HG03064 (cell line): ENCODE results near the gene SRRM5.

ENCODE experiments used
- ATAC-seq: cut with Tn5 transposase; IDR thresholded peaks from one replicate; pipeline ENCODE4 v1.9.1; 2021; ENCODE audit warnings: low read depth; ENCODE audit not compliant: unreplicated experiment

The SRRM5 gene

GRCh38 chr19:43662487-43662886 is 50.6 kb downstream of the SRRM5 start:
- no peak for ATAC-seq

- no peak for ATAC-seq
These were observed 52.1 kb downstream of the SRRM5 start for GRCh38 chr19:43664018-43664417.
